Central memory CD8-positive, alpha-beta T cell (primary cell): Measurements from ENCODE around the gene DNAJC8.
A peak's percentile ranks its signal among the peaks of the same experiment; 100 is the strongest.

Experiments used
- ATAC-seq: fragments of 150-1000 bp; cut with Tn5 transposase; replicated peaks from 2 replicates; pipeline ENCODE4 v1.10.0; 2022; ENCODE audit warnings: mild to moderate bottlenecking, moderate FRiP score, moderate number of reproducible peaks; ENCODE audit not compliant: poor library complexity, severe bottlenecking; ENCODE audit errors: extremely low read depth
- DNase-seq, 2 donors: peaks; one replicate each; pipeline ENCODE4 v3.0.0; 2021; ENCODE audit warnings: low spot score in 2 of 2
- H3K27ac Mint-ChIP-seq: one replicate; pipeline ENCODE4 v1.8.0; 2022; ENCODE audit warnings: low read depth, mild to moderate bottlenecking, moderate library complexity, mixed read lengths
- H3K27me3 Mint-ChIP-seq: one replicate; pipeline ENCODE4 v1.8.0; 2022; ENCODE audit warnings: mixed read lengths
- H3K36me3 Mint-ChIP-seq: one replicate; pipeline ENCODE4 v1.8.0; 2022; ENCODE audit warnings: mild to moderate bottlenecking, moderate library complexity, mixed read lengths; ENCODE audit not compliant: insufficient read depth
- H3K4me1 Mint-ChIP-seq: one replicate; pipeline ENCODE4 v1.8.0; 2022; ENCODE audit warnings: mixed read lengths
- H3K4me3 Mint-ChIP-seq: one replicate; pipeline ENCODE4 v1.8.0; 2022; ENCODE audit warnings: mild to moderate bottlenecking, moderate library complexity, mixed read lengths
- H3K9me3 Mint-ChIP-seq: one replicate; pipeline ENCODE4 v1.8.0; 2022; ENCODE audit warnings: mixed read lengths

DNAJC8 gene

GRCh38 chr1:28246427-28246832, 13.6 kb upstream of the DNAJC8 start:
- peak overlapping the region; percentile 83 for H3K4me3 Mint-ChIP-seq
- peak; percentile 55 for ATAC-seq

GRCh38 chr1:28244549-28245251, 11.9 kb upstream of the DNAJC8 start:
- Mint-ChIP-seq H3K27ac (peak overlapping the region; percentile 75), H3K27me3 (no peaks in the 10 kb centered on the region), H3K9me3 (no peaks in the 10 kb centered on the region), H3K36me3 (peaks cover 13% of the 10 kb centered on the region), H3K4me3 (peak overlapping the region; percentile 62), H3K4me1 (peaks cover 48% of the 10 kb centered on the region)
- ATAC-seq: no peak
- DNase-seq: no peak

More at GRCh38 chr1:28246427-28246832, 13.6 kb upstream of the DNAJC8 start:
- Mint-ChIP-seq H3K27me3 (no peaks in the 10 kb centered on the region), H3K4me1 (peaks cover 48% of the 10 kb centered on the region), H3K27ac (peak overlapping the region; percentile 99), H3K9me3 (no peaks in the 10 kb centered on the region), H3K36me3 (peaks cover 6% of the 10 kb centered on the region)
- DNase-seq: peak in 1 of 2 donors; percentile 65

DNA sequence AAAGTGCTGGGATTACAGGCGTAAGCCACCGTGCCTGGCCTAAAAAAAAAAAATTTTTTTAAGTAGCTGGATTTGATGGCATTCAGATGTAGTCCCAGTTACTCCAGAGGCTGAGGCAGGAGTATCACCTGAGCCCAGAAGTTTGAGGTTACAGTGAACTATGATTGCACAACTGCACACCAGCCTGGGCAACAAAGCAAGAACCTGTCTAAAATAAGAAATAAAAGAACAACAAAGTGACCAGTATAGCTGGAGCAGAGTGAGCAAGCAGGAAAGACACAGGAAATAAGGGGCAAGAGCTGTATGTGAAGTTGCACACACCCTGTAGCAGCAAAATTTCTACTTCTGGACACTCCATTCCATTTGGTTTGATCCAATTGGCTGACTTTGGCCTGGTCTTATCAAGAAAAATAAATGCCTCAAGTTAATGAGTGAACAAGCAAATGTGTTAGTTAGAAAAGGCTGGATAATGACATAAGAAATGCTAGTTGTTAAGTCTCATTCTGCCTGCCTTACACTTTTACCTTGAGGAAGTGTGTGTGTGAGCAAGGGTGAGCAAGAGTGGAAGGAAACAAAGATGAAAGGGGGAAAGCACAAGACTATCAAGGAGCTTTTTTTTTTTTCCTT, 11.0 kb upstream of the DNAJC8 start:
- H3K27ac Mint-ChIP-seq: peak overlapping the region; percentile 17
- no peak for ATAC-seq

GRCh38 chr1:28241638-28242241, 8.9 kb upstream of the DNAJC8 start:
- Mint-ChIP-seq H3K9me3 (no peaks in the 10 kb centered on the region), H3K27ac (no peak overlapping the region), H3K36me3 (peaks cover 11% of the 10 kb centered on the region), H3K4me1 (peaks cover 23% of the 10 kb centered on the region), H3K27me3 (no peaks in the 10 kb centered on the region), H3K4me3 (no peak overlapping the region)
- ATAC-seq (no peak), DNase-seq (no peak)

More for the DNA sequence above, 11.0 kb upstream of the DNAJC8 start:
- peak overlapping the region; percentile 61 for H3K4me3 Mint-ChIP-seq
- H3K9me3 Mint-ChIP-seq: no peaks in the 10 kb centered on the region
- H3K27me3 Mint-ChIP-seq: no peaks in the 10 kb centered on the region
- DNase-seq: no peak
- peaks cover 14% of the 10 kb centered on the region for H3K36me3 Mint-ChIP-seq
- H3K4me1 Mint-ChIP-seq: peaks cover 40% of the 10 kb centered on the region

DNA sequence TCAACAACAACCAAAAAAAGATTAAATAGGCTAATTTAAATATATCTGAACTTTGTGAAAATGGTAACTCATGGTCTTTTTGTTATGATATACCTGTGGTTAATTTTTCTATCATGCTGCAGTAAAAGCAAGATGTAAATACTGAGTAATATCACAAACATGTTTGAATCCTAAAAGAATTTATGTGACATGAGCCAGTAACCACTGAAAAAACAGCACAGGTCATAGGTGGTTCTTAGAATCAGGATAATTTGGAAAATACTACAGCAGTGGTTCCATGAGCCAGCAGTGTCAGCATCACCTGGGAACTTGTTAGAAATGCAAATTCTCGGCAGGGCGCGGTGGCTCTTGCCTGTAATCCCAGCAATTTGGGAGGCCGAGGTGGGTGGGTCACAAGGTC, 7.2 kb upstream of the DNAJC8 start:
- Mint-ChIP-seq H3K4me3 (no peak overlapping the region), H3K27me3 (no peaks in the 10 kb centered on the region), H3K9me3 (no peaks in the 10 kb centered on the region), H3K4me1 (peaks cover 14% of the 10 kb centered on the region), H3K36me3 (peaks cover 8% of the 10 kb centered on the region), H3K27ac (no peak overlapping the region)
- DNase-seq (no peak), ATAC-seq (no peak)

- Mint-ChIP-seq H3K27me3 (no peaks in the 10 kb centered on the region), H3K36me3 (peaks cover 8% of the 10 kb centered on the region), H3K9me3 (no peaks in the 10 kb centered on the region), H3K27ac (no peak overlapping the region), H3K4me3 (no peak overlapping the region), H3K4me1 (peaks cover 6% of the 10 kb centered on the region)
- no peak for ATAC-seq
- no peak for DNase-seq
Measured at GRCh38 chr1:28239004-28239403, 6.2 kb upstream of the DNAJC8 start.

DNA sequence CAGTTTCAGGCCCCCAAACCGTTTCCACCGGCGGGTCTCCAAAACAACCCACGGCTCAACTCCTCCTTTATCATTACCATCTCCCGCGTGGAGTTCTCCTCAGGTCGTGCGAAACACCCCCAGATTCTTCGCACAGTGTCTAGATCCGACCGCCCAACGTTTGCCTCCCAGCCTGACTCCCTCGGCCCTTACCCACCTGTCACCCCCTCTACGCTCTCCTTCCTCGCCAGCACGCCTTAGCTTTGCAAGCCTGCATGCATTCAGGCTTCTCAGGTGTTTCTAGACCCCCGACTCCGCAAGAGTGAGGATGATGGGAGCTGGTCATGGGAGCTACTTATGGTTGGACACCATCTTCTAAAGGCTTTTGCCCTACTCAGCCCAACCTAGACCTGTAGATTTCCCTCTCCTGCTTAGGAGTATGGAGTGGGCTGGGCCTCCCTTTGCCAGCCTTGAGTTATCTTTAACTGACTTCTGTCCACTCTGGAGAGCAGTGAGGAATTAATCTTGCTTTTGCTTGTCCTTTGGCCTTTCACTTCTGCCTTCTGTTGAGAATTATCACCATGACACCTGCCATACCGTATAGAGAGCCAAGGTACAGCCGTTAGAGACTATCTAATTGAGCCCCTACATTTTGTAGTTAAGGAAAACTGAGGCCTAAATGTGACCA, 4.0 kb upstream of the DNAJC8 start:
- no peak for DNase-seq
- Mint-ChIP-seq H3K27me3 (no peaks in the 10 kb centered on the region), H3K36me3 (peaks cover 14% of the 10 kb centered on the region), H3K27ac (no peak overlapping the region), H3K4me3 (no peak overlapping the region), H3K4me1 (peaks cover 13% of the 10 kb centered on the region), H3K9me3 (no peaks in the 10 kb centered on the region)
- no peak for ATAC-seq

- DNase-seq: peak; percentile 85 to 92
- peak; percentile 97 for ATAC-seq
- no peak within 1 kb of the TSS for H3K27ac Mint-ChIP-seq
- no peaks in the 10 kb centered on the region for H3K9me3 Mint-ChIP-seq
- peaks cover 13% of the 10 kb centered on the region for H3K4me1 Mint-ChIP-seq
- no peak within 1 kb of the TSS for H3K4me3 Mint-ChIP-seq
- H3K36me3 Mint-ChIP-seq: peaks cover 13% of the 10 kb centered on the region
- no peaks in the 10 kb centered on the region for H3K27me3 Mint-ChIP-seq
Measured at GRCh38 chr1:28235755-28236655, 3.2 kb upstream of the DNAJC8 start, which contains the start of gene ATP5IF1. Gene ATP5IF1, plus strand, starts transcription at chr1:28236124. Its CDS starts 60 bp downstream, at chr1:28236184.

GRCh38 chr1:28233264-28233606, 406 bp upstream of the DNAJC8 start:
- H3K27me3 Mint-ChIP-seq: no peaks in the 10 kb centered on the region

DNA sequence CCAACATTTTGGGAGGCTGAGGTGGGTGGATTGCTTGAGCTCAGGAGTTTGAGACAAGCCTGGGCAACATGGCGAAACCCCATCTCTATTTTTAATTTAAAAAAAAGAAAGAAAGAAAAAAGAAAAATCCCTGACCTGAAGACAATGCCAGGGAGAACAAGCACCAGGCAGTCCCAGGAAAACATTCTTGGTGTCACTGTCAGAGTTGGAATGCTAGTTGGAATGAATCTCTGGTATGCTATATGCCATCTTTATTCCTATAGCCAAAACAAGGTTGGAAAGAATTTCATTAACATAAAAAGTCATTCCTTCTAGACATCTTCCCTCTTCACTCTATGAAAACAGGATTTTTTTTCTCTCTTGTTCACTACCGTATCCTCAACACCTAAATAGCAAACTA, 2.8 kb downstream of the DNAJC8 start:
- no peaks in the 10 kb centered on the region for H3K9me3 Mint-ChIP-seq
- peak overlapping the region; percentile 6 for H3K4me3 Mint-ChIP-seq
- H3K27ac Mint-ChIP-seq: no peak overlapping the region
- no peaks in the 10 kb centered on the region for H3K27me3 Mint-ChIP-seq
- H3K36me3 Mint-ChIP-seq: peaks cover 52% of the 10 kb centered on the region
- peaks cover 23% of the 10 kb centered on the region for H3K4me1 Mint-ChIP-seq
- ATAC-seq: no peak
- no peak for DNase-seq

More at GRCh38 chr1:28233264-28233606, 406 bp upstream of the DNAJC8 start:
- Mint-ChIP-seq H3K9me3 (no peaks in the 10 kb centered on the region), H3K4me3 (peak overlapping the region; percentile 100), H3K4me1 (peaks cover 19% of the 10 kb centered on the region), H3K36me3 (peaks cover 22% of the 10 kb centered on the region), H3K27ac (peak overlapping the region; percentile 100)
- ATAC-seq: no peak
- DNase-seq: no peak

- H3K9me3 Mint-ChIP-seq: no peaks in the 10 kb centered on the region
- ATAC-seq (no peak), DNase-seq (no peak)
- H3K4me3 Mint-ChIP-seq: no peak overlapping the region
- H3K36me3 Mint-ChIP-seq: peaks cover 61% of the 10 kb centered on the region
- no peak overlapping the region for H3K27ac Mint-ChIP-seq
- peaks cover 27% of the 10 kb centered on the region for H3K4me1 Mint-ChIP-seq
- no peaks in the 10 kb centered on the region for H3K27me3 Mint-ChIP-seq
Measured at GRCh38 chr1:28229089-28229488, 3.7 kb downstream of the DNAJC8 start.

- Mint-ChIP-seq H3K4me1 (peaks cover 8% of the 10 kb centered on the region), H3K9me3 (no peaks in the 10 kb centered on the region), H3K36me3 (peaks cover 43% of the 10 kb centered on the region), H3K27me3 (no peaks in the 10 kb centered on the region), H3K4me3 (no peak overlapping the region), H3K27ac (no peak overlapping the region)
- DNase-seq: no peak
- no peak for ATAC-seq
Measured at GRCh38 chr1:28213315-28213714, 19.5 kb downstream of the DNAJC8 start.
